HUES6 (cell line): ENCODE results near the gene TMEM212.

Experiments used
- H3K27ac ChIP-seq: 2 replicates; pipeline ENCODE4 v1.7.0; 2013; ENCODE audit warnings: low read depth, mild to moderate bottlenecking, low read length, inconsistent platforms
- H3K27me3 ChIP-seq: 2 replicates; pipeline ENCODE4 v1.6.1; 2013; ENCODE audit warnings: low read length; ENCODE audit not compliant: control insufficient read depth, insufficient read depth
- H3K36me3 ChIP-seq: 2 replicates; pipeline ENCODE4 v1.6.1; 2013; ENCODE audit warnings: low read length; ENCODE audit not compliant: control insufficient read depth, insufficient read depth
- H3K4me1 ChIP-seq: 2 replicates; pipeline ENCODE4 v1.6.1; 2013; ENCODE audit warnings: low read length; ENCODE audit not compliant: control insufficient read depth, insufficient read depth
- H3K4me3 ChIP-seq: 2 replicates; pipeline ENCODE4 v1.5.1; 2013; ENCODE audit warnings: low read depth, low read length
- H3K9ac ChIP-seq: one replicate; pipeline ENCODE4 v1.6.1; 2013; ENCODE audit warnings: mild to moderate bottlenecking, low read length
- H3K9me3 ChIP-seq: 2 replicates; pipeline ENCODE4 v1.6.1; 2013; ENCODE audit warnings: low read depth, low read length; ENCODE audit not compliant: control insufficient read depth, insufficient read depth

The TMEM212 gene

DNA sequence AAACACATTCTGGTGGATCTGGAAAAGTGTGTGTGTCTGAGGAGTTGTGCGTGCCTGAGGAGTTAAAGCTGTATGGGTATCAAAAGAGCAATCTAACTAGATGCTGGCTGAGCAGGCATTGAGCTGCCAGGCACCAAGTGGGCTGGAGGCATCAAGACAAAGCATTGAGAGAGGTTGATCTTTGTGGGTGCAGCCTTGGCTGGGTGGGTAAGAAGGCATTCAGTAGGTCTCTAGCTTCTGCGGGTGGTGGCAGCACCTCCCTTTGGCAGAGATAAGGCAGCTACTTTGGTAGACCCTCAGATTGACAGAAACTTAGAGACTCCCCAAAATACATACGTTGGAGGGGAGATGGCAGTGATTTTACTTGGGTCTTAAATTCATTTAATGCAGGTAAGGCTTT is 15.8 kb upstream of the TMEM212 start:
- no peak overlapping the region for H3K4me3 ChIP-seq
- H3K36me3 ChIP-seq = no peaks in the 10 kb centered on the region
- H3K27ac ChIP-seq = no peak overlapping the region
- no peak overlapping the region for H3K9ac ChIP-seq
- H3K9me3 ChIP-seq = no peaks in the 10 kb centered on the region
- no peaks in the 10 kb centered on the region for H3K27me3 ChIP-seq
- H3K4me1 ChIP-seq = peaks cover 20% of the 10 kb centered on the region

- H3K4me3 ChIP-seq = no peak overlapping the region
- no peaks in the 10 kb centered on the region for H3K9me3 ChIP-seq
- H3K27ac ChIP-seq = no peak overlapping the region
- H3K36me3 ChIP-seq = no peaks in the 10 kb centered on the region
- H3K4me1 ChIP-seq = peaks cover 20% of the 10 kb centered on the region
- no peak overlapping the region for H3K9ac ChIP-seq
- no peaks in the 10 kb centered on the region for H3K27me3 ChIP-seq
Measured at GRCh38 chr3:171827836-171828458, 15.2 kb upstream of the TMEM212 start.

DNA sequence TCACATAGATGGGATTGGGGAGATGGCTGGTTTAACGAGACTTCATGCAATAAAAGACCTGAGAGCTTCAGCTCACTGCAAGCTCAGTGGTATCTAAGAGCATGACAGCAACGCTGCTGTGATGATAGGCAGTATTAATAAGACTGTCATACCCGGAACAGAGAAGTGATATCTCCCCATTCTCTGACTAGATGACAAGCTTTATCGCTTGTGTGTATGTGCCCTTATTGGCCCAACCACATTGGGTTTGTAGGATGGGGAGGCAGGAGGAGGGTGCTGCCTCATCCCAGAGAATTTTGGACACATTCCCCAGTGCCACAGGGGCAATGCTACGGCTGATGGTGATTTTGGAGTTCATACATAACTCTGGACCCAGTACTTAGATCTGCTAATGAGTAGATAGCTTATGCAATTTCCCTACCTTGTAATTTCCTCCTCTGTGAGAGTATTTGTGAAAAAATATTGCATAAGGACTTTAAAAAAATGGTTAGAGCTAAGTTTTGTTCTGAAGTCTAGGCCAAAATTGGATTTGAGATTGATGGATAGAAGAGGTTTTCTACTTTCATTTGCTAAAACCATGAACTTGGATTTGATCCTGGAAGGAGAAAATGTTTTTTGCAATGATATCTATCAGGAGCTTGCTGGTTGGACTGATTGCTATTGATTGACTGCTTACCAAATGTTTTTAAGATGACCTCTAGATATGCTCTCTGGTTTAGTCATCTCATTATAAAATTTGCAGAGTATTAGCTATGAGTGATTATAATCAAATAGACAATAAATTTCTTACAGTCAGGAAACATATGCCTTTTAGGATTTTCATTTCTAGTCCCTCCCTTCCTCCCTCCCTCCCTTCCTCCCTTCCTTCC is 14.0 kb upstream of the TMEM212 start:
- Histone ChIP-seq H3K4me3 (no peak overlapping the region), H3K9me3 (no peaks in the 10 kb centered on the region), H3K4me1 (peaks cover 20% of the 10 kb centered on the region), H3K9ac (no peak overlapping the region), H3K27me3 (no peaks in the 10 kb centered on the region), H3K27ac (no peak overlapping the region), H3K36me3 (no peaks in the 10 kb centered on the region)

DNA sequence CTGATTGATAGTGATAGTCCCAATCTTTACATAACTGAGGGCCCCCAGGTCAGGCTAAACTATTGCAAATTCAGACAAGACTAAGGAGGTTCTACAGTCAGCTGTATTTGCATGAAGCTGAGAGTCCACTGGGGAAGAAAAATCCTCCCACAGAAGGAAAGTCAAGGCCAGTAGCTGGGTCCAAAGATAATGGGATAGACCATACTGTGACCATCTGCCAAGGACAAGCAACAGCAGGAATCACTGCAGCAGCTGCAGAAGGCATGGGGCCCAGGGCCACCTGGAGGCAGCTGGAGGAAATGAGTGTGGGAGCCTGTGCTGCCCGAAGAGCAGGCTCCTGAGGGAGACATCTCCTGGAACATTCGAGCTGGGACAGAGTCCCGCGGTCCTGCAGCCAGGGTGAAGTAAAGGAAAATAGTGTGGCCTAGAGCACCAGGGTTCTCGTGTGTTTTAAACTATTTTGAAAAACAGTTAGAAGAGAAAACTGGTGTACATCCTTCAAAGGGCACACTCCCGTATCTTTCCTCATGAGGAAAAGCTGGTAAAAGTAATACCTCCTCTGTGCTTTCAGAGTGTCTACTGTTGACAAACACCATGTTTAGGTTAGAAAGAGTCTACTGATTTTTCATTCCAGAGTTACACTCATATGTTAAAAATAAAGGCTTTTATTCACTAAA is 13.2 kb upstream of the TMEM212 start:
- Histone ChIP-seq H3K27me3 (no peaks in the 10 kb centered on the region), H3K9me3 (no peaks in the 10 kb centered on the region), H3K36me3 (no peaks in the 10 kb centered on the region), H3K4me1 (peaks cover 14% of the 10 kb centered on the region), H3K4me3 (no peak overlapping the region), H3K9ac (no peak overlapping the region), H3K27ac (no peak overlapping the region)

- Histone ChIP-seq H3K27me3 (no peaks in the 10 kb centered on the region), H3K36me3 (no peaks in the 10 kb centered on the region), H3K4me3 (no peak overlapping the region), H3K9me3 (no peaks in the 10 kb centered on the region), H3K27ac (no peak overlapping the region), H3K4me1 (peaks cover 9% of the 10 kb centered on the region), H3K9ac (no peak overlapping the region)
Measured at GRCh38 chr3:171830518-171830875, 12.7 kb upstream of the TMEM212 start.

DNA sequence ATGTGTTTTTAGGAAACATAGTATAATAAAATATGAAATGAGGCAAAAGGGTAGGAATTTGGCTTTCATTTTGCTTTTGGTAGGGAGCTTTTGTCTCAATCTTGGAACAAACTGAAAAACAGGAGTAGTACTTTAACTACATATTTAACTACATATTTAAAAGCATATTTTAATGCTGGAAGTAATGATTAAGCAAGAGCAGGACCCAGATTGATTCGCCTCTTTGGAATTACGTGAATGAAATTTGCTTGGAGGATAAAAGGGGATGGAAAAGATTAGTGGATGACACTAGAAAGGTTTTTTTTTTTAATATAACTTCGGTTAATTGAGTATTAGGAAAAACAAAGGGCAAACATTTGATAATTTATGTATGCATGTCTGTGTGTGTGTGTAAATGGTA is 11.2 kb upstream of the TMEM212 start:
- H3K36me3 ChIP-seq = no peaks in the 10 kb centered on the region
- H3K9me3 ChIP-seq = no peaks in the 10 kb centered on the region
- H3K4me3 ChIP-seq = no peak overlapping the region
- H3K27ac ChIP-seq = no peak overlapping the region
- H3K4me1 ChIP-seq = peaks cover 7% of the 10 kb centered on the region
- no peaks in the 10 kb centered on the region for H3K27me3 ChIP-seq
- no peak overlapping the region for H3K9ac ChIP-seq

DNA sequence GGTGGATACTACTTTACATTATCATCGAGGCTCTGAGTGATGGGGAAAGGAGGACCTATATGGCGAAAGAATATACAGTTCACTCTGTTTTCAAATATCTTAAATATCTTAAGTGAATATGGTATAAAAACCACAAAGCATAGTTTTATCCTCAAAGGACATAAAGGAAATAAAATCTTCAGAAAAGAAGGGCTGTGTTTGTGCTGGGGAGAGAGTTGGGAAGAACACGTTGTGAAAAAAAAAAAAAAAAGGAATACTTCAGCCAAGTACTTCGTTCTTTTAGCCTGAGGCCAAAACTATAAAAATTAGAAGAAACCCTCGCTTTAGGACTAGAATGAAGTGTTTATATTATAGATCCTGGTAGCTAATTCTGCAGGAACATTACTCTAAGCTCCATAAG is 10.2 kb upstream of the TMEM212 start:
- Histone ChIP-seq H3K36me3 (no peaks in the 10 kb centered on the region), H3K4me3 (no peak overlapping the region), H3K9me3 (no peaks in the 10 kb centered on the region), H3K4me1 (peaks cover 8% of the 10 kb centered on the region), H3K9ac (no peak overlapping the region), H3K27me3 (no peaks in the 10 kb centered on the region), H3K27ac (no peak overlapping the region)

DNA sequence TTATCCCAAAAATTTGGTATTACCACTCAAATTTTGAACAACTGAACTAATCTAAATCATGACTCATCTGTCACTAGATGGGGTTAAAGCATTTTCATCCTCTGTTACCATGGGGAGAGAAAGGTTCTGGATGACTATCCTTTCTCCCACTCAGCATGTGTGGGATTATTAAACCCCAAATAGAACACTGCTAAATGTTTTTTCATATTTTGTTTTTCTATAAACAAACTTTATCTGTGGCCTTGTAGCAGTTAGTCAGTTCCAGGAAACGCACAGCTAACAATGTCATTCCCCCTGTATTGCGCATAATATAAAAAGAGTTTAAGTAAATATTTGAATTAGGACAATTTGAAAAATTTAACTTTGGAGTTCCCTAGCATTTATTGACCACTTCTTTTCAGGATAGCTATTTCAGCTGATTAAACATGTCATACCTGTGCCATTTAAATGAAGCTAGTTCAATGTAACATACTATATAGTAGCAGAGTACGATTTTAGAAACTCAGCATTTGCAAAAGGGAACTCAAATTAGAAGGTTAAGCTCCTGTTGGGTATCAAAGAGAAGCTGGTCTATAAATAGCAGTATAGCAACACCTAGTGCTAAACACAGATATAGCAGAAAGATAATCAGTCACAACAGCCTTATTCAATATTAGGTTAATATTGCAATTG is 9.2 kb upstream of the TMEM212 start:
- Histone ChIP-seq H3K36me3 (no peaks in the 10 kb centered on the region), H3K4me1 (peaks cover 16% of the 10 kb centered on the region), H3K27me3 (no peaks in the 10 kb centered on the region), H3K4me3 (no peak overlapping the region), H3K27ac (no peak overlapping the region), H3K9me3 (no peaks in the 10 kb centered on the region), H3K9ac (no peak overlapping the region)

DNA sequence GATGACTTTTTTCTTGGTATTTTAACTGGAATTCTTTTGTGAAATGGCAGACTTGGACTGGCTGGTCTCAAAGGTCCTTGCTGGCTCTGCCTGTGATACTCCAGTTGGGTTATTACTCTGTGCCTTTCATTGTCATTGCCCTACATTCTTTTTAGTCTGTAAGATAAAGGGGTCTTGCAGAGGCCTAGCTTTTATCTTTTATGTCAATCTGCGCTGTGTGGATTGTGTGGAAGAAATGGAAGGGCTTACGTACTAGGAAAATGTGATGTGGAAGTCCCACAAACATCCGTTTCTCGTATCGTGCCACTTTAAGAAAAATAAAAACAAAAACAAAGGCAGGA is 8.7 kb upstream of the TMEM212 start:
- Histone ChIP-seq H3K9me3 (no peaks in the 10 kb centered on the region), H3K9ac (no peak overlapping the region), H3K27me3 (no peaks in the 10 kb centered on the region), H3K36me3 (no peaks in the 10 kb centered on the region), H3K27ac (no peak overlapping the region), H3K4me1 (peaks cover 16% of the 10 kb centered on the region), H3K4me3 (no peak overlapping the region)

DNA sequence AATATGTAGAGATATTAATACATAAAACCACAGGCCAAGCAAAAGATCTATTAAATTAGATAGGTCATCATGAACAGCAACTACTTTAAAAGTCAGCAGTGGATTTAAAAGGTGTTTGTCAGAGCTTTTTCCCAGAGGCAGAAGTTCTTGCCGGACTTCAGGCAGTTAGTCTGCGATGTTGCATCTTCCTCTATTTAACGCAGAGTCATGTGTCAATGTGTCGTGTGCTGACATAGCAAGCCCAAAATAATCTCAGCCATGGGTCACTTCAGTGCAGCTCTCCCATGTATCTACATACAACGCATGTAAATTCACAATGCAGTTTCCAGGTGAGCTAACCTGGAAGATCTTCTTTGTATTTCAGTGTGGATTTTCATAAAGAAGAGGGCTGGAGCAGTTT is 8.0 kb upstream of the TMEM212 start:
- no peaks in the 10 kb centered on the region for H3K9me3 ChIP-seq
- no peak overlapping the region for H3K27ac ChIP-seq
- no peak overlapping the region for H3K9ac ChIP-seq
- H3K36me3 ChIP-seq = no peaks in the 10 kb centered on the region
- no peaks in the 10 kb centered on the region for H3K27me3 ChIP-seq
- no peak overlapping the region for H3K4me3 ChIP-seq
- H3K4me1 ChIP-seq = peaks cover 10% of the 10 kb centered on the region

- Histone ChIP-seq H3K9me3 (no peaks in the 10 kb centered on the region), H3K9ac (no peak overlapping the region), H3K27ac (no peak overlapping the region), H3K4me3 (no peak overlapping the region), H3K36me3 (no peaks in the 10 kb centered on the region), H3K4me1 (peaks cover 11% of the 10 kb centered on the region), H3K27me3 (no peaks in the 10 kb centered on the region)
Measured at GRCh38 chr3:171835613-171836012, 7.5 kb upstream of the TMEM212 start.
